Measurements from ENCODE around the gene RPIA.

The RPIA gene

DNA sequence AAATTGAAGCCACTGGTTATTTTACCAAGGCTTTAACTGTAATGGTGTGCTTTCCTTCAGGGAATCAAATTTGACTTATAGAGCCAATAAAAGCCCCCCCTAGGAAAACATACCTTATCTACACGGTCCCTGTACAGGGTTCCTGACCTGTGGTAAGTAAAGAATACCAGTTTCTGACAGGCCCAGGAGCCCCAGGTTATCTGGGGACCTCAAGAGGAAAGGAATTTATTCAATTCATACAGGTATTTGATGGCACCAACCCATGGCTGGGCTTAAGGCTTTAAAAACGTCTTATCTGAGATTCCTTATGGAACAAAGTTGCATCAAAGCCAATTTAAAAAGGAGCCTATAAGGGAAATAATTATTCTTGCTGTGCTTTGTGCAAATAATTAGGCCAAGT, 7.0 kb upstream of the RPIA start:
- Histone ChIP-seq H3K4me3 (ENCODE audit: low read length) (no peak overlapping the region), H3K9me3 (ENCODE audit: control insufficient read depth, insufficient read depth, low read length) (peaks cover 43% of the 10 kb centered on the region), H3K36me3 (ENCODE audit: control insufficient read depth, low read length) (0 out of 2 replicates have a peak, but pooled peaks cover 2% of the 10 kb centered on the region), H3K27me3 (ENCODE audit: control insufficient read depth, low read length) (no peaks in the 10 kb centered on the region), H3K27ac (ENCODE audit: low read depth, low read length) (no peak overlapping the region), H3K9me2 (replicated peaks; ENCODE audit: control insufficient read depth, low read length) (no peaks in the 10 kb centered on the region), H3K4me1 (ENCODE audit: control insufficient read depth, low read length) (peaks cover 20% of the 10 kb centered on the region), H3F3A (ENCODE audit: control insufficient read depth, insufficient read depth) (no peaks in the 10 kb centered on the region), H3K79me2 (ENCODE audit: control insufficient read depth, low read length) (0 out of 2 replicates have a peak, but pooled peaks cover under 1% of the 10 kb centered on the region), H3K4me2 (ENCODE audit: low read length) (no peak overlapping the region), H4K20me1 (ENCODE audit: control insufficient read depth, insufficient read depth, low read depth, low read length) (no peaks in the 10 kb centered on the region)
- TF ChIP-seq, protein P1, sequence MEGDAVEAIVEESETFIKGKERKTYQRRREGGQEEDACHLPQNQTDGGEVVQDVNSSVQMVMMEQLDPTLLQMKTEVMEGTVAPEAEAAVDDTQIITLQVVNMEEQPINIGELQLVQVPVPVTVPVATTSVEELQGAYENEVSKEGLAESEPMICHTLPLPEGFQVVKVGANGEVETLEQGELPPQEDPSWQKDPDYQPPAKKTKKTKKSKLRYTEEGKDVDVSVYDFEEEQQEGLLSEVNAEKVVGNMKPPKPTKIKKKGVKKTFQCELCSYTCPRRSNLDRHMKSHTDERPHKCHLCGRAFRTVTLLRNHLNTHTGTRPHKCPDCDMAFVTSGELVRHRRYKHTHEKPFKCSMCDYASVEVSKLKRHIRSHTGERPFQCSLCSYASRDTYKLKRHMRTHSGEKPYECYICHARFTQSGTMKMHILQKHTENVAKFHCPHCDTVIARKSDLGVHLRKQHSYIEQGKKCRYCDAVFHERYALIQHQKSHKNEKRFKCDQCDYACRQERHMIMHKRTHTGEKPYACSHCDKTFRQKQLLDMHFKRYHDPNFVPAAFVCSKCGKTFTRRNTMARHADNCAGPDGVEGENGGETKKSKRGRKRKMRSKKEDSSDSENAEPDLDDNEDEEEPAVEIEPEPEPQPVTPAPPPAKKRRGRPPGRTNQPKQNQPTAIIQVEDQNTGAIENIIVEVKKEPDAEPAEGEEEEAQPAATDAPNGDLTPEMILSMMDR (IDR thresholded peaks at IDR 0.05; ENCODE audit: low read depth, low read length, poor library complexity, severe bottlenecking), result no peak
- TF ChIP-seq EZH2phosphoT487 (IDR thresholded peaks at IDR 0.05; ENCODE audit: borderline replicate concordance, low read length), result no peak

DNA sequence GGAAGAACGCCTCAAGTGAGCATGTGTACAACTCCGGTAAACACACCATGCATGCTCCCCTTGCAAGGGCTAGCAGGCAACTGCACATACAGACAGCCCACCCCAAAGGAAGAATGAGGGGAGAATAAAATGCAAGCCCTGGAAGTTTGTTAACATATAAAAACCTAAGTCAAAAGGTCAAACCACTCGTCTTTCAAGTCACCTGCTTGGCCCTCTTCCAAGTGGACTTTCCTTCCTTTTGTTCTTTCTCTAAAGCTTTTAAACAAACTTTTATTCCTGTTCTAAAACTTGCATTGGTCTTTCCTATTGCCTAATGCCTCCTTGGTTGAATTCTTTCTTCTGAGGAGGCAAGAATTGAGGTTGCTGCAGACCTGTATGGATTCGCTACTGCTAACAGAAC, 5.2 kb upstream of the RPIA start:
- Histone ChIP-seq H3K4me1 (ENCODE audit: control insufficient read depth, low read length) (peaks cover 23% of the 10 kb centered on the region), H3K36me3 (ENCODE audit: control insufficient read depth, low read length) (0 out of 2 replicates have a peak, but pooled peaks cover 2% of the 10 kb centered on the region), H3K9me3 (ENCODE audit: control insufficient read depth, insufficient read depth, low read length) (peaks cover 51% of the 10 kb centered on the region), H3K27ac (ENCODE audit: low read depth, low read length) (no peak overlapping the region), H3F3A (ENCODE audit: control insufficient read depth, insufficient read depth) (no peaks in the 10 kb centered on the region), H3K4me3 (ENCODE audit: low read length) (no peak overlapping the region), H3K4me2 (ENCODE audit: low read length) (no peak overlapping the region), H3K9me2 (replicated peaks; ENCODE audit: control insufficient read depth, low read length) (no peaks in the 10 kb centered on the region), H3K27me3 (ENCODE audit: control insufficient read depth, low read length) (no peaks in the 10 kb centered on the region), H4K20me1 (ENCODE audit: control insufficient read depth, insufficient read depth, low read depth, low read length) (no peaks in the 10 kb centered on the region), H3K79me2 (ENCODE audit: control insufficient read depth, low read length) (peaks cover 15% of the 10 kb centered on the region)
- TF ChIP-seq, protein P1 (IDR thresholded peaks at IDR 0.05; ENCODE audit: low read depth, low read length, poor library complexity, severe bottlenecking), result no peak

DNA sequence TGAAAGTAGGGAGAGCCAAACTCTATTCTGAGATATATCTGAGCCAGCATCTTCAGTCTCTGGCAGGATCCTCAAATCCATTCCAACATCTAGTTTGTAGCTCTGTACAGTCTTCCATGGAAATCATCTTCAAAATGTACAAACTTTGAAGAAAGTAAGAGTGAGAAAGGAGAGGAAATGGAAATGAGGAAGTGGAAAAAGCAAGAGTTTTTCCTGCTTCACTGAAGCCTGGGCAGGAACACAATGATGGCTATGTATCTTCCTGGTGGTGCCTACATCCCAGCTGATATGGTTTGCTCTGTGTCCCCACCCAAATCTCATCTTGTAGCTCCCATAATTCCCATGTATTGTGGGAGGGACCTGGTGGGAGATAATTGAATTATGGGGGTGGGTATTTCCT, 4.1 kb upstream of the RPIA start:
- H4K20me1 ChIP-seq (ENCODE audit: control insufficient read depth, insufficient read depth, low read depth, low read length), result no peaks in the 10 kb centered on the region
- H3K79me2 ChIP-seq (ENCODE audit: control insufficient read depth, low read length), result peaks cover 22% of the 10 kb centered on the region
- no peak for TF ChIP-seq EZH2phosphoT487 (IDR thresholded peaks at IDR 0.05; ENCODE audit: borderline replicate concordance, low read length)
- TF ChIP-seq, protein P1 (IDR thresholded peaks at IDR 0.05; ENCODE audit: low read depth, low read length, poor library complexity, severe bottlenecking), result no peak
- no peaks in the 10 kb centered on the region for H3F3A ChIP-seq (ENCODE audit: control insufficient read depth, insufficient read depth)
- no peak overlapping the region for H3K27ac ChIP-seq (ENCODE audit: low read depth, low read length)
- H3K9me2 ChIP-seq (replicated peaks; ENCODE audit: control insufficient read depth, low read length), result no peaks in the 10 kb centered on the region
- peaks cover 45% of the 10 kb centered on the region for H3K9me3 ChIP-seq (ENCODE audit: control insufficient read depth, insufficient read depth, low read length)
- peak overlapping the region; percentile 8; the same call in 1 of the 2 replicates for H3K4me2 ChIP-seq (ENCODE audit: low read length)
- 0 out of 2 replicates have a peak, but pooled peaks cover 2% of the 10 kb centered on the region for H3K36me3 ChIP-seq (ENCODE audit: control insufficient read depth, low read length)
- H3K27me3 ChIP-seq (ENCODE audit: control insufficient read depth, low read length), result no peaks in the 10 kb centered on the region
- peaks cover 30% of the 10 kb centered on the region for H3K4me1 ChIP-seq (ENCODE audit: control insufficient read depth, low read length)
- H3K4me3 ChIP-seq (ENCODE audit: low read length), result no peak overlapping the region
